Head of caudate nucleus (tissue), 42 donors: ENCODE data around the gene AGPS.
"Not testable (repeated sequence)": the region's sequence is repeated elsewhere in the genome, so short reads cannot be mapped to it uniquely, and the experiment has no call there.

Experiments used
- DNase-seq, 42 donors: peaks; one replicate each; pipeline versions ENCODE4 v3.0.0 to v3.0.0-alpha.2; 2020 to 2021; ENCODE audit warnings: mixed read lengths in 7 of 42
- intact Hi-C: fragments of 100-400 bp; cut with DNase I; formaldehyde crosslinking; loops from one replicate; pipeline ENCODE4 v1.15.0; 2022

AGPS gene

GRCh38 chr2:177538323-177538722 lies 145.8 kb downstream of the AGPS start:
- intact Hi-C loops: no loop called here
- DNase-seq: peak in 1 of 42 donors; percentile 6

DNA sequence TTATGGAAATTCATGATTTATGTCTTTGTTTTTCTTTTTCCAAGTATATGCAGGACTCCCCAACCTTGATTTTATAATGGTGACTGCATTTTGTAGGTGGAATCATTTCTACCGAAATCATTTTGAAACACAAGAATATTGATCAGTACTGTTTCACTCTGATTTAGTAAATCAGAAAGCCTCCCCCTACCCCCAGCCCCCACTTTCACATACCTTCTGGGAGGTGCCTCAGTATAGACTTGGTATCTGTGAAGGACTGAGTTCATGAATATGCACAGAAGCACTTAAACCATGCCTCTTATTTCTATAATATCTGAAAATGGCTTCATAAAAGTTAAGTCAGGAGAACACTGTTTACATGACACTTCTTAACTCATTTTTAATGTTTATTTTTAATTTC lies 147.7 kb downstream of the AGPS start:
- intact Hi-C loops: no loop called here
- DNase-seq: no peak

DNA sequence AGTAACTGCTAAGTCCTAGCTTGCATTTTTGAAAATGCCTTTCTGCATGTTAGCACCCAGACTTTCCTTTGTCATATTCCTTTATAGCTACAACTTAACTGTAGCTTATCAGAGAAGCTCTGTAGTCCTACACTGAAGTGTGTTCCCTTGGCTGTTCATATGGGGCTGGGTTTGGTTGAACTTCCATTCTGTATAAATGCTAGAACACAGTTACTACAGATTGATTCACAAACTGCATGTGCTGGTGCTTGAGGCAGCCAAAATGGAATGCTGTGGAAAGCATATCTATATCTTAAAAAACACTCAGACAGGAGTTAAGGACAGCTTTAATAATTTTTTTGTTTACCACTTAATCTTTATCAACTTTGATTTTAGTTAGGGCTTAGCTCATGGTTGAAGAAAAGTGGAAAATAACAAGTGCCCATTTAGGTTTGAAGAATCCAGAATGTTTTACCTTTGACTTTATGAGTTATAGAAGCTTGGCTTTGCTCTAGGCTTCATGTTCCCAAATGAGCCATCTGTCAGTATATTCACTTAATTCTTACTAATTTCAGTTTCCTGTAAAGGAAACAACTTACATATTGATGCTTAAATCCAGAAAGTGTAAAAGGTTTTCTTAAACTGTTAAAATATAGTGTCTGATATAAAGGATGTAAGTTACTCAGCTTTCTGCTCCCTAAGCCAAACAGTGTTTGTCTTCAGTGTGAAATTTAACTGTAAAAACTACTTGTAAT lies 148.9 kb downstream of the AGPS start:
- intact Hi-C loops: no loop called here
- no peak for DNase-seq

DNA sequence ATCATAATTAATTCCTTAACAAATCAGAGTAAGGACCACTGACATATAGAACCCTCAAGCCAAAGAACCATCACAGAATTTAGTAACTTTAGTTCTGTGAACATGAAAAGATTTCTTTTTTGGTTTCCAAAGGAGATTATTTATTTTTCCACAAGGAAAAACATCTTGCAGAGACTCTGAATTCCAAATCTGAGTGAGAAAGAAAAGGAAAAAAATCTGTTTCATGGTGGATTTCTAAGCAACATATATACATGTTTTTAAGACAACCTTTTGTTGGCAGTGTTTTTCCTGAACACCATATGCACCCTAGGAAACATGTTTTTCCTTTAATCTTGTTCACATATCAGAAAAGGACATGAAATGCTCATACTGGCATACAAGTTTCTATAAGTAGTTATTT lies 149.8 kb downstream of the AGPS start:
- no peak for DNase-seq
- intact Hi-C loops: no loop called here

- DNase-seq: no peak
- intact Hi-C loops: no loop called here
Observed at GRCh38 chr2:177543007-177543760, 150.6 kb downstream of the AGPS start.

GRCh38 chr2:177545143-177545542 lies 152.6 kb downstream of the AGPS start:
- DNase-seq: no peak
- intact Hi-C loops: no loop called here

- DNase-seq: no peak
- intact Hi-C loops: no loop called here
Observed at GRCh38 chr2:177545981-177546585, 153.5 kb downstream of the AGPS start.

GRCh38 chr2:177547122-177547521 lies 154.5 kb downstream of the AGPS start:
- intact Hi-C loops: no loop called here
- no peak for DNase-seq

DNA sequence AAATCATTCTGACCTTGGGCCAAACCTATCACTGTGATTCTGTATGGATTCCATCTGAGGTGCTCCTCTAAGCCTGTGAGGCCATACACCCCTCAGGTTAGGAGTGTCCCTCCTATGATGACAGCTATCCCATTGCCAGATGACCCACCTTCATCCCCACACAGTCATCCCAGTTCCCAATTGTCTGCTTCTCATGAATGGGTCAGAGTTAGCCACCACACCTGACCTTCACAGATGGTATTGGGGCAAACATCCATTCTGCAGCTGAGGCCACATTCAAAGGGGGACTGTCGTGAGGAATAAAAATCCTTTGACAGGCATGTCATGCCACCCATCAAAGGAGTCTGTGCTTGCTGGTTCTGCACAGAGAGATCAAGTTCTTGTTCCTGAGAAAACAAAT lies 155.2 kb downstream of the AGPS start:
- intact Hi-C loops: no loop called here
- no peak for DNase-seq

- no peak for DNase-seq
- intact Hi-C loops: no loop called here
Observed at GRCh38 chr2:177548636-177549035, 156.1 kb downstream of the AGPS start.

- intact Hi-C loops: no loop called here
- no peak for DNase-seq
Observed at GRCh38 chr2:177549171-177549570, 156.6 kb downstream of the AGPS start.

DNA sequence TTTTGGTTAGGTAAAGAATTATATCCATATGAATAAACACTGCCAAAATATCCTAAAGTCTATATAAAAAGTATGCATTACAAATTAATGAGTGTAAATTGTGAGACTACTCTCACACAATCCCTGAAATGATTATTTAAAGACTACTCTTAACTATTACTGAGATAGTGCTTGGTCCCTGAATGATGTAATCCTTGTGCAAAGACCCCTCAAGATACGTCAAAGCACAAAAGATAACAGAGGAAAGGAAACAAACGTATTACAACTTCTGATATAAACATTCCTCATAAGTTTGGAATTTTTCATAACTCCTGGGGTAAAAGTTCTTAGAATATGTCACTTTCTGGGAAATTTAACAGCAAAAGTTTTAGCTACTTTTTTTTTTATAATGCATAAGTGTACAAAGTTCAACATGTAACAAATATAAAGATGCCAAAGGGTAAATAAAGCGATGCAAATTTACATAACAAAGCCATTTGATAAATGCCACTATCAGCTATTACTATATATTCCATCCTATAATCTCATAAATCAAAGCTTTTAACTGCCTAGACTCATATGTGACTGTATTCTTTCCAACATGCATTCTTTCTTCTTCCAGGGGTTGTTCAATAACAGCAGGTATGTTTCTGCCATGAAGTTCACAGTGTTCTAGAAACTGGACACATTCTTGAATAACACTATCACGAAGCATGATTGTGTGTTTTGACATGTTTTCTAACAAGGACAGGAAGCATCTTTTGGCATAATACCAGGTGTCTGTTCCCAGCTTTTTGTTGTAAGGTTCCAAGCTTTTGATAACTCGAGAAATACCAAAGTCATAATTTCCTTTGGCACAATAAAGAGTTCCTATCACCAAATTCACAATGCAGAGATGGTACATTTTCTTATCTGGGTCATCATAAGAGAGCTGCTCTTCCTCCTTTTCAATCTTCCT lies 158.0 kb downstream of the AGPS start:
- DNase-seq: no peak
- intact Hi-C loops: no loop called here

DNA sequence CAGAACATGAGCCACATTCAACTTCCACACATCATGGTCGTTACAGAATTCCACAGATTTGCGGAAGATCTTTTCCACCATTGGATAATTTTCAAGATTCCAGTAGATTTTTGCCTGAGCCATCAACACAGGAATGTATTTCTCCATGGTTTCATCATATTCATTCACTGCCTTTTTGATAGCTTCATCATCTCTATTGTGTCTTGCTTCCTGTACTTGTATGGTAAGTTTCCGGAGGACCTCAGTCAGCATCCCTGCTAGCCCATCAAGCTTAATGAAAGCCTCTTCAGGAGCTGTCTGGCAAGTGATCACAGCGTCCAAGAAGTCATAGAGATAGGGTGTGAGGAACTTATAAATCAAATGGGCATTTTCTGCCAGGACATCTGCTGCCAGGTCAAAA lies 158.8 kb downstream of the AGPS start:
- intact Hi-C loops: not testable (repeated sequence)

GRCh38 chr2:177551989-177552421 lies 159.4 kb downstream of the AGPS start:
- peak in 23 of 42 donors; percentile 25 to 91 (median 67) for DNase-seq
- intact Hi-C loops: loop anchor here (2.0 kb wide), 1 partner anchor 67 kb away; a partner anchor contains a TSS

More for the DNA sequence above, 158.8 kb downstream of the AGPS start:
- DNase-seq: not testable (repeated sequence)

DNA sequence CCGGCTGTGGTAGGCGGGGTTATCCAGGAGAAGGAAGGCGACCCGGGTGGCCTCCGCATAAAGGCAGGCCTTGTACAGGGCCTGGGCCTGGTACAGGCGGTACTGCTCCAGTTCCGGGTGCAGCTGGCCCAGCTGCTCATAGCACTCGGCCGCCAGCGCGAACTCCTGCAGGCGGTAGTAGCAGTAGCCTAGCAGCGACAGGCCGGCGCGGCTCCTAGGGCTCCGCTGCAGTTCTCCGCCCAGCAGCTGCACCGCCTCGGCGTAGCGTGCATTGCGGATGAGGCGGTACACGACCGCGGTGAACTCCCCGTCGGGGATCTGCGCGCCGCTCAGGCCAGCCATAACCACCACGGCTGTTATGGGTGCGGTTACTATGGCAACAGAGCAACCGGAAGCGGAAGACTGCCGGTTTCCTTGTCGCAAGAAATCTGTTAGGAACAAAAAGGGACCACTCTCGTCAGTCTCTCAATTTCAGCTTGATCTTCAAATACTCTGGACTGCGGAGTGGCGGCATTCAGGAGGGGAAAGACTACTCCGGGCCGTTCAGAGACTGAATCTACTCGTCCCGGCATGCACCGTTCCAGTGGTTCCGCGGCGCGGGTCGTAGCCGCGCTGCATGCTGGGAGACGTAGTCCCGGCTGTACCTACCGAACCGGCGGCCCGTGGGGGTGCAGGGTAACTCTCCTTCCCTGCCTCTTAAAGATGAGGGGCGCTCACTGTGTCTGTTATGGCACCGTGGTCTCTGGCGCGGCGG lies 160.0 kb downstream of the AGPS start:
- intact Hi-C loops: loop anchor here (2.0 kb wide), 1 partner anchor 66 kb away; a partner anchor contains a TSS
- peak; percentile 82 to 95 (median 91) for DNase-seq

- peak in 17 of 42 donors; percentile 5 to 49 (median 23) for DNase-seq
- intact Hi-C loops: loop anchor here (2.0 kb wide), 1 partner anchor 65 kb away; a partner anchor contains a TSS
Observed at GRCh38 chr2:177553176-177553884, 160.8 kb downstream of the AGPS start.

DNA sequence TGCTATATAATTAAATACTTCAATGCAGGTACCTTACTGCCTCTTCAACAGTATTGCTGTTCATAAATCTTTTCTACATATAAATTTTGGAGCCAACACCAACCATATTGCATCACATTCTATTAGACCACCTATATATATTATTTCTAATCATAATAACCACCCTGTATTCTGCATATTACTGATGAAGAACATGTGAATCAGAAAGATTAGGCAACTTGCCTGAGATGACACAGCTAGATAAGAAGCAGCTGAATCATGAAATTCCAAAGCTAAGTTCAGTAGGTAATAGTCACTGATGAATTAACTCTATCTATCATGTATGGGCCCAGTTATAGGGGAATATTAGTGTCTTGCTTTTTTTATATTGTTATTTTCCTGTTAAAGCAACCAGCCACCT lies 161.8 kb downstream of the AGPS start:
- no peak for DNase-seq
- intact Hi-C loops: no loop called here

DNA sequence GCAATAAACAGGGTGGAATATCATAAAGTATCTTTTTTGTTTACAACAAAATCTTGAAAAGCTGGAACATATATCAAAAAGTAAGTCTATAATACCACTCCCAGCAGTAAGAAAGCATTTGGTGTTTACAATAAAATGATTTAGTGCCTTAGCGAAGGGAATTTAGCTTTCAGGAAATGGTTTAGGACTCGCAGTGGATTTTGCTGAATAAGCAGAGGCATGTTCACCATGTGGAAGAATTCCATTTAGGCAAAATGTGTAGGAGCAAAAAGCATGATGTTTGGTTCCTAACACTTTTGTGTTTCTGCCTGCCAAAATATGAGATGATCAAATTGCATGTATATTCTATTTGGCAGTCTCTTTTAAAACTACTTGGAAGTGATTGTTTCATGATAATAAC lies 163.6 kb downstream of the AGPS start:
- intact Hi-C loops: no loop called here

More for the DNA sequence above, 163.6 kb downstream of the AGPS start:
- no peak for DNase-seq
